Spleen (tissue), 11 donors: ENCODE results near the gene WFDC5. TPM values are rescaled to one million over a fixed set of nuclear protein-coding genes. Genes with fewer than 3 reads are reported as not detected.

Source experiments
- DNase-seq: peaks from one replicate; pipeline ENCODE4 v3.0.0-alpha.2; 2020
- H3K27ac ChIP-seq, 8 donors: fragments of 200-600 bp; sonication (generic) in 7 of 8; 1 replicate in 4 of 8; 2 replicates in 4 of 8; pipeline versions ENCODE4 v1.5.0 to v1.8.0; 2016 to 2021; ENCODE audit warnings: inconsistent platforms in 4 of 8, mild to moderate bottlenecking in 4 of 8, moderate library complexity in 1 of 8
- H3K27me3 ChIP-seq, 7 donors: fragments of 200-600 bp; sonication (generic) in 6 of 7; replicated peaks in 1 of 7; 1 replicate in 4 of 7; 2 replicates in 3 of 7; pipeline versions ENCODE4 v1.5.0 to v1.8.0; 2016 to 2021; ENCODE audit warnings: inconsistent platforms in 3 of 7, mild to moderate bottlenecking in 1 of 7
- H3K36me3 ChIP-seq, 6 donors: fragments of 200-600 bp; sonication (generic) in 5 of 6; 1 replicate in 4 of 6; 2 replicates in 2 of 6; pipeline versions ENCODE4 v1.5.0 to v1.8.0; 2016 to 2021; ENCODE audit warnings: inconsistent platforms in 2 of 6
- H3K4me1 ChIP-seq, 6 donors: fragments of 200-600 bp; sonication (generic) in 5 of 6; 1 replicate in 3 of 6; 2 replicates in 3 of 6; pipeline versions ENCODE4 v1.5.0 to v1.8.0; 2016 to 2021; ENCODE audit warnings: inconsistent platforms in 3 of 6
- H3K4me3 ChIP-seq, 8 donors: fragments of 200-600 bp; sonication (generic) in 7 of 8; 1 replicate in 4 of 8; 2 replicates in 4 of 8; pipeline versions ENCODE4 v1.5.0 to v1.8.0; 2016 to 2021; ENCODE audit warnings: inconsistent platforms in 4 of 8, mild to moderate bottlenecking in 4 of 8, moderate library complexity in 2 of 8
- H3K9me3 ChIP-seq, 8 donors: fragments of 200-600 bp; sonication (generic) in 7 of 8; 1 replicate in 4 of 8; 2 replicates in 4 of 8; pipeline versions ENCODE4 v1.5.0 to v1.8.0; 2016 to 2021; ENCODE audit warnings: inconsistent platforms in 4 of 8
- CTCF ChIP-seq, 11 experiments: fragments of 200-600 bp in 7 of 11; fragments of 450-650 bp in 4 of 11; sonication (generic) in 4 of 11; IDR thresholded peaks in 8 of 11; conservative IDR thresholded peaks in 3 of 11; 1 replicate in 7 of 11; 2 replicates in 4 of 11; pipeline versions ENCODE4 v1.4.0 to v1.8.0; 2016 to 2021; ENCODE audit warnings: antibody characterized with exemption in 11 of 11, inconsistent platforms in 4 of 11, mild to moderate bottlenecking in 1 of 11
- POLR2A ChIP-seq, 3 donors: fragments of 450-650 bp; IDR thresholded peaks; one replicate each; pipeline ENCODE4 v1.5.1; 2017; ENCODE audit warnings: antibody characterized with exemption in 3 of 3, mild to moderate bottlenecking in 1 of 3
- POLR2AphosphoS5 ChIP-seq, 3 donors: sonication (generic); formaldehyde crosslinking; IDR thresholded peaks; one replicate each; pipeline ENCODE4 v1.5.1; 2017; ENCODE audit warnings: antibody characterized with exemption in 3 of 3
- WGBS, 5 donors: extraction: QIAGEN DNeasy Blood & Tissue Kit in 3 of 5; methylation state at CpG; one replicate each; pipeline versions ENCODE4 v1.1.5 to v1.1.7; 2013 to 2018; 5-methylcytosine and 5-hydroxymethylcytosine counted together
- intact Hi-C: fragments of 100-400 bp; cut with DNase I; formaldehyde crosslinking; loops from one replicate; pipeline ENCODE4 v1.15.0; 2023; ENCODE audit warnings: low total_unique reads
- polyA plus RNA-seq, 3 donors: library from polyadenylated mRNA; stranded (reverse); fragments of 200-250 nt; gene quantifications; one replicate each; pipeline ENCODE4 v1.2.1, GENCODE V29; 2013
- total RNA-seq, 7 donors: library from RNA; depleted of rRNA in 3 of 7; stranded (reverse); fragments of >200 nt in 3 of 7; fragmentation: NEBNext Ultra II Directional in 4 of 7; extraction: Animal tissue kit (Norgen Biotek cat#: 25700) in 4 of 7; gene quantifications; one replicate each; pipeline versions ENCODE4 v1.1.0 to v1.2.1, GENCODE V29; 2016 to 2021
- donor health status: healthy with polysubstance abuse.
- donor health status: DM: no; HTN: no; CAD: no; lungs with moderate emphysema.
- donor health status: DM: no; HTN: no; CAD: no.
- donor health status: Bipolar disorder and iron deficiency.
- donor health status: healthy.
- donor health status: DM: no; HTN: no; CAD: no.
- donor health status: DM: yes; HTN: yes; CAD: no.

Gene WFDC5
- total and polyA plus RNA-seq, 10 donors = not detected

DNA sequence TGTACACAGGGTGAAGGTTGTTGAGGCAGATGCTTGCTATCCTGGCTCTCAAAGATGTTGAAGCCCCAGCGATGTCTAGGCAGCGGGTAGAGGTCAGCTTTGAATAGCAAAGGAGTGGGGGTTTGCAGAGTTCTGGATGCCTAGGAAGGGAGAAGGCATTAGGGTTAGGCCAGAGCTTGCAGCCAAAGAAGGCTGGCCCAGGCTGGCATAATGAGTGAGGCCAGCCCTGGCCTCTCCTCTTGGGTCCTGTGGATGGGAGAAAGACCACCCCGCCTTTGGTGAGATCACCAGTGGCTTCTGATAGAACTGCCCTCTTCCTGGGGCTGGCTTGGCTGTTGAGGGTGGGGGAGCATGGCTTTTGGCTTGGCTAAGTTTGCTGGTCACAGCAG, 406 bp upstream of the WFDC5 start:
- intact Hi-C loops = no loop called here
- H3K4me1 ChIP-seq = no peaks in the 10 kb centered on the region
- no peaks in the 10 kb centered on the region for H3K9me3 ChIP-seq
- no peak overlapping the region for H3K4me3 ChIP-seq
- TF ChIP-seq CTCF (IDR thresholded peaks at IDR 0.05 in 8 of 11, conservative IDR thresholded peaks at IDR 0.05 in 3 of 11) (no peak), POLR2AphosphoS5 (IDR thresholded peaks at IDR 0.05) (no peak), POLR2A (IDR thresholded peaks at IDR 0.05) (no peak)
- DNase-seq = no peak
- H3K36me3 ChIP-seq = no peaks in the 10 kb centered on the region
- 53 to 79% (median 73%) methylated on average over 2 to 3 of the region's 3 CpGs for WGBS, 5 donors
- peaks cover 0 to 71% (median 4%) of the 10 kb centered on the region in 7 donors for H3K27me3 ChIP-seq
- H3K27ac ChIP-seq = no peak overlapping the region

DNA sequence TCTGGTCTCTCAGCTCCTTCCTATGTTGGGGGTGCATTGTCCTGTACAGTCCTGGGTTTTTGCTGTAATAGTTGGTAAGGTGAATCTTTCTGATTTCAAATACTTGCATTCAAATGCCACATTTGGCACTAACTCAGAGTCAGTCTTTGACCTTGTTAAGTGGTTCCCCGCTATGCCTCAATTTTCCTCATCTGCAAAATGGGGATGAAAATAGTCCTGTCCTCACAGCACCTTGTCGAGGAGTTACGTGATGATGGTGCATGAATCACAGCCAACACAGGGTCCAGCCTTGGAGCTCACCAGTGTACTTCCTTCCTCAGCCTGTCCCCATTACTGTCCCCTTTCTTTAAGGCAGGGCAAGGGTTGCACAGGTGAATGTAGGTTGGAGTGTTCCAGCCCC, 1.1 kb downstream of the WFDC5 start:
- Histone ChIP-seq H3K4me3 (no peak overlapping the region), H3K36me3 (no peaks in the 10 kb centered on the region), H3K9me3 (no peaks in the 10 kb centered on the region), H3K27me3 (peaks cover 0 to 64% (median 4%) of the 10 kb centered on the region in 7 donors), H3K4me1 (no peaks in the 10 kb centered on the region), H3K27ac (no peak overlapping the region)
- intact Hi-C loops = no loop called here
- no peak for DNase-seq
- 84 to 94% (median 90%) methylated on average over 3 of the region's 3 CpGs for WGBS, 5 donors
- TF ChIP-seq POLR2AphosphoS5 (IDR thresholded peaks at IDR 0.05) = no peak
- no peak for TF ChIP-seq POLR2A (IDR thresholded peaks at IDR 0.05)
- TF ChIP-seq CTCF (IDR thresholded peaks at IDR 0.05 in 8 of 11, conservative IDR thresholded peaks at IDR 0.05 in 3 of 11) = no peak

DNA sequence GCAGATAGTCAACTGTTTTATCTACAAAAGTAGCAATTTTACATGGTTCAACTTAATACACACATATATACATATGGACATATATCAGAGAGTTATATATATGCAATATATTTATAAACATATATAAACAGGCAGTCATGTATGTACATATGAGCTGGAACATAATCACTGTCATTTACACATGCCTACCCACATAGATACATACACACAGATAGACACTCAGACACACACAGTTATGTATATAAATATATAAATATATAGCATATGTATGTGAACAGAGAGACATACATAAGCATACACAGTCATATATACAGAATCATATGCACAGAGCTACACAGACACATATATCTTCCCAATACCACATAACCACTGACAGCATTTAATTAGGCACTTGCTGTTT, 2.2 kb downstream of the WFDC5 start:
- intact Hi-C loops = no loop called here
- Histone ChIP-seq H3K27me3 (peaks cover 0 to 64% (median 0%) of the 10 kb centered on the region in 7 donors), H3K4me1 (no peaks in the 10 kb centered on the region), H3K27ac (no peak overlapping the region), H3K4me3 (no peak overlapping the region), H3K9me3 (no peaks in the 10 kb centered on the region), H3K36me3 (no peaks in the 10 kb centered on the region)
- DNase-seq = no peak
- TF ChIP-seq CTCF (IDR thresholded peaks at IDR 0.05 in 8 of 11, conservative IDR thresholded peaks at IDR 0.05 in 3 of 11) (no peak), POLR2A (IDR thresholded peaks at IDR 0.05) (no peak), POLR2AphosphoS5 (IDR thresholded peaks at IDR 0.05) (no peak)

DNA sequence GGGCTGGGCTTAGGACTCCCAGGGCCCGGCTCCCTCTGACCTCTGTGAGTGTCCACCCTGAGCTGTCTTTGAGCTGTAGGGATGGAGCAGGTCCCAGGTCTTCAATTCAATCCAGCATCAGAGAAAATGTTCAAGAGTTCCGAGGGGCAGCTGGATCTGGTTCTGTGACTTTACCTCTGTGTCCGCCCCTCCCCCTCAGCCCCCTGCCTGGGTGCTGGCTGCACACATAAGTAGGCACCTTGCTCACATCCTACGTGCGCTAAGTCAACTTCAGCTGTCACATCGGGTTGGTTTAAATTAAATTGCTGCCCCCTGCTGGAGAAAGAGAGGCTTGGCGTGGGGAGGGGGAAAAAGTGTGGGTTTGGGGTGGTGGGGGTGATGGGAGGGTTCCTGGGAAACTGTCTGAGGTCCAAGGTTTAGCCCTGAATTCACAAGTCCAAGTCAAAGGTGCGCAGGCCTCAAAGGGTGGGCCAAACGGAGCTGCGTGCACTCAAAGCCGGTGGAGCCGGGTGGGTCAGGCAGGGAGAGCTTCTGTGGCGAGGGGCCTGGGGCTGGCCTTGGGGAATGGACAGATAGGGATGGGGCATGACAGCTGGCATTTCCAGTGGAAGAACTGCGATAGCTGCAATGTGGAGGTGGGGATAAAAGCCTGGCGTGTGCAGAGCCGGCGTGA, 3.0 kb downstream of the WFDC5 start:
- TF ChIP-seq POLR2AphosphoS5 (IDR thresholded peaks at IDR 0.05) = no peak
- no peak for TF ChIP-seq POLR2A (IDR thresholded peaks at IDR 0.05)
- peak in 7 of 11 experiments; percentile 17 to 59 (median 48) for TF ChIP-seq CTCF (IDR thresholded peaks at IDR 0.05 in 8 of 11, conservative IDR thresholded peaks at IDR 0.05 in 3 of 11)
- Histone ChIP-seq H3K36me3 (no peaks in the 10 kb centered on the region), H3K9me3 (no peaks in the 10 kb centered on the region), H3K4me1 (no peaks in the 10 kb centered on the region), H3K4me3 (no peak overlapping the region), H3K27ac (no peak overlapping the region), H3K27me3 (peaks cover 0 to 64% (median 0%) of the 10 kb centered on the region in 7 donors)
- WGBS, 5 donors = 50 to 59% (median 53%) methylated on average over 17 of the region's 17 CpGs
- no peak for DNase-seq
- intact Hi-C loops = no loop called here
